Activated gamma-delta T cell treated with Interleukin-2 at 50 U/mL for 16 hours (primary cell): Measurements from ENCODE around the gene UBR1.
"Not testable (repeated sequence)": the region's sequence is repeated elsewhere in the genome, so short reads cannot be mapped to it uniquely, and the experiment has no call there.

Experiments used
- DNase-seq: peaks from one replicate; pipeline ENCODE4 v3.0.0-alpha.2; 2020

UBR1 gene

GRCh38 chr15:43048935-43049334 is 56.9 kb downstream of the UBR1 start:
- no peak for DNase-seq

- DNase-seq, result no peak
These were observed 59.4 kb downstream of the UBR1 start for GRCh38 chr15:43046484-43046883.

GRCh38 chr15:43042885-43043284 is 63.0 kb downstream of the UBR1 start:
- DNase-seq, result no peak

- DNase-seq, result not testable (repeated sequence)
These were observed 64.8 kb downstream of the UBR1 start for GRCh38 chr15:43041085-43041484.

- DNase-seq, result not testable (repeated sequence)
These were observed 70.6 kb downstream of the UBR1 start for GRCh38 chr15:43035240-43035639.

GRCh38 chr15:43029476-43029875 is 76.4 kb downstream of the UBR1 start:
- no peak for DNase-seq

- no peak for DNase-seq
These were observed 80.7 kb downstream of the UBR1 start for GRCh38 chr15:43025150-43025549.

GRCh38 chr15:43014671-43015070 is 91.2 kb downstream of the UBR1 start:
- DNase-seq, result not testable (repeated sequence)

- DNase-seq, result no peak
These were observed 96.6 kb downstream of the UBR1 start for GRCh38 chr15:43009206-43009605.

GRCh38 chr15:43008150-43008549 is 97.7 kb downstream of the UBR1 start:
- no peak for DNase-seq

- no peak for DNase-seq
These were observed 98.3 kb downstream of the UBR1 start for GRCh38 chr15:43007551-43007950.

GRCh38 chr15:43006991-43007390 is 98.8 kb downstream of the UBR1 start:
- no peak for DNase-seq

GRCh38 chr15:43004886-43005595 is 100.8 kb downstream of the UBR1 start:
- DNase-seq, result not testable (repeated sequence)

GRCh38 chr15:42999201-42999779 is 106.5 kb downstream of the UBR1 start:
- DNase-seq, result no peak

- DNase-seq, result no peak
These were observed 109.0 kb downstream of the UBR1 start for GRCh38 chr15:42996871-42997270.

- no peak for DNase-seq
These were observed 111.3 kb downstream of the UBR1 start for GRCh38 chr15:42994546-42994945.

- no peak for DNase-seq
These were observed 113.2 kb downstream of the UBR1 start for GRCh38 chr15:42992626-42993025.

GRCh38 chr15:42986693-42987342 is 119.0 kb downstream of the UBR1 start:
- DNase-seq, result no peak

- DNase-seq, result no peak
These were observed 121.3 kb downstream of the UBR1 start for GRCh38 chr15:42984493-42985034.

GRCh38 chr15:42979113-42979512 is 126.7 kb downstream of the UBR1 start:
- not testable (repeated sequence) for DNase-seq

GRCh38 chr15:42974202-42974862 is 131.5 kb downstream of the UBR1 start:
- DNase-seq, result no peak

GRCh38 chr15:42973114-42973513 is 132.7 kb downstream of the UBR1 start:
- DNase-seq, result no peak

GRCh38 chr15:42971830-42972229 is 134.0 kb downstream of the UBR1 start:
- DNase-seq, result no peak
